ENCODE results near the gene BRCA1.
"Not testable (repeated sequence)": the region's sequence is repeated elsewhere in the genome, so short reads cannot be mapped to it uniquely, and the experiment has no call there.

BRCA1 gene

GRCh38 chr17:43068570-43069367, 56.4 kb downstream of the BRCA1 start:
- FAIRE-seq: no peak

GRCh38 chr17:43062984-43063638, 62.1 kb downstream of the BRCA1 start:
- no peak for FAIRE-seq

GRCh38 chr17:43056051-43056450, 69.1 kb downstream of the BRCA1 start:
- no peak for FAIRE-seq

- not testable (repeated sequence) for FAIRE-seq
Measured at GRCh38 chr17:43053008-43053407, 72.2 kb downstream of the BRCA1 start.

GRCh38 chr17:43051969-43052368, 73.2 kb downstream of the BRCA1 start:
- no peak for FAIRE-seq

GRCh38 chr17:43044024-43044423, 81.1 kb downstream of the BRCA1 start:
- no peak for FAIRE-seq

GRCh38 chr17:43043307-43043706, 81.9 kb downstream of the BRCA1 start:
- FAIRE-seq: no peak

GRCh38 chr17:43042025-43042628, 83.0 kb downstream of the BRCA1 start:
- FAIRE-seq: no peak

- FAIRE-seq: no peak
Measured at GRCh38 chr17:43040655-43041054, 84.5 kb downstream of the BRCA1 start.

- FAIRE-seq: no peak
Measured at GRCh38 chr17:43039646-43040045, 85.5 kb downstream of the BRCA1 start.

GRCh38 chr17:43034894-43035293, 90.3 kb downstream of the BRCA1 start:
- no peak for FAIRE-seq

GRCh38 chr17:43033948-43034881, 90.9 kb downstream of the BRCA1 start:
- no peak for FAIRE-seq

GRCh38 chr17:43031666-43032065, 93.5 kb downstream of the BRCA1 start:
- FAIRE-seq: no peak

GRCh38 chr17:43030137-43030767, 94.9 kb downstream of the BRCA1 start:
- no peak for FAIRE-seq

GRCh38 chr17:43028221-43028861, 96.8 kb downstream of the BRCA1 start:
- FAIRE-seq: no peak

GRCh38 chr17:43027091-43028032, 97.8 kb downstream of the BRCA1 start:
- FAIRE-seq: no peak

- no peak for FAIRE-seq
Measured at GRCh38 chr17:43026595-43026994, 98.6 kb downstream of the BRCA1 start.

GRCh38 chr17:43025766-43026537, 99.2 kb downstream of the BRCA1 start:
- no peak for FAIRE-seq

GRCh38 chr17:43025290-43025657, 99.9 kb downstream of the BRCA1 start:
- no peak for FAIRE-seq

All from A204.1 (cell line).